ENCODE data around the gene SLC22A16. TPM values are rescaled to one million over a fixed set of nuclear protein-coding genes. Genes with fewer than 3 reads are reported as not detected.

Gene SLC22A16
- total and polyA plus RNA-seq, 2 of the 8 experiments (the other 6 are each of a cell fraction or from before 2014, with no cell fraction given) = not detected

- no peak for TF ChIP-seq EZH2 (IDR thresholded peaks at IDR 0.05; ENCODE audit: low read depth, low read length, severe bottlenecking)
Observed at GRCh38 chr6:110414669-110415068, 61.7 kb downstream of the SLC22A16 start (continued).
